CD4-positive, alpha-beta memory T cell (primary cell): Measurements from ENCODE around the gene CENPA. TPM values are rescaled to one million over a fixed set of nuclear protein-coding genes. Genes with fewer than 3 reads are reported as not detected.
"Not testable (repeated sequence)": the region's sequence is repeated elsewhere in the genome, so short reads cannot be mapped to it uniquely, and the experiment has no call there.

ENCODE experiments used
- CTCF ChIA-PET: fragments of 350-600 bp; sonication (Branson Sonifier 250); formaldehyde crosslinking; loops from one replicate; lab custom pipeline; 2021; ENCODE audit warnings: inconsistent platforms; ENCODE audit not compliant: partially characterized antibody; lab: Charles Lee
- POLR2A ChIA-PET: fragments of 350-600 bp; sonication (Branson Sonifier 250); formaldehyde crosslinking; loops from one replicate; lab custom pipeline; 2021; ENCODE audit not compliant: partially characterized antibody; lab: Charles Lee
- DNase-seq, 5 donors: peaks; one replicate each; pipeline versions ENCODE4 v3.0.0 to v3.0.0-alpha.2; 2020 to 2022; ENCODE audit warnings: mixed read lengths in 1 of 5
- H3K27ac ChIP-seq: one replicate; pipeline ENCODE4 v1.7.0; 2013; ENCODE audit warnings: low read depth, low read length
- H3K27me3 ChIP-seq: 2 replicates; pipeline ENCODE4 v1.7.0; 2013; ENCODE audit warnings: mild to moderate bottlenecking, low read length, moderate library complexity; ENCODE audit not compliant: insufficient read depth
- H3K36me3 ChIP-seq: 2 replicates; pipeline ENCODE4 v1.7.0; 2013; ENCODE audit warnings: mild to moderate bottlenecking, low read length, moderate library complexity; ENCODE audit not compliant: insufficient read depth
- H3K4me1 ChIP-seq: 2 replicates; pipeline ENCODE4 v1.7.0; 2013; ENCODE audit warnings: mild to moderate bottlenecking, low read length, moderate library complexity; ENCODE audit not compliant: insufficient read depth
- H3K4me3 ChIP-seq, 2 donors: one replicate each; pipeline ENCODE4 v1.7.0; 2013; ENCODE audit warnings: low read length in 2 of 2, mild to moderate bottlenecking in 1 of 2
- H3K9me3 ChIP-seq, 2 donors: one replicate each; pipeline ENCODE4 v1.7.0; 2013; ENCODE audit warnings: low read length in 2 of 2, control low read depth in 1 of 2; ENCODE audit not compliant: control insufficient read depth in 1 of 2
- H3K27ac Mint-ChIP-seq, 7 donors: one replicate each; pipeline ENCODE4 v1.8.0; 2020 to 2021; ENCODE audit warnings: mixed read lengths in 7 of 7, mild to moderate bottlenecking in 6 of 7, inconsistent platforms in 3 of 7, moderate library complexity in 3 of 7
- H3K27me3 Mint-ChIP-seq, 2 donors: one replicate each; pipeline ENCODE4 v1.8.0; 2020 to 2021; ENCODE audit warnings: mixed read lengths in 2 of 2
- H3K36me3 Mint-ChIP-seq, 2 donors: one replicate each; pipeline ENCODE4 v1.8.0; 2020 to 2021; ENCODE audit warnings: mixed read lengths in 2 of 2, inconsistent platforms in 1 of 2, mild to moderate bottlenecking in 1 of 2
- H3K4me1 Mint-ChIP-seq, 4 donors: one replicate each; pipeline ENCODE4 v1.8.0; 2020 to 2021; ENCODE audit warnings: mixed read lengths in 4 of 4, mild to moderate bottlenecking in 1 of 4
- H3K4me3 Mint-ChIP-seq, 8 donors: one replicate each; pipeline ENCODE4 v1.8.0; 2020 to 2021; ENCODE audit warnings: mixed read lengths in 8 of 8, mild to moderate bottlenecking in 7 of 8, moderate library complexity in 6 of 8, inconsistent platforms in 3 of 8
- H3K9me3 Mint-ChIP-seq, 8 donors: one replicate each; pipeline ENCODE4 v1.8.0; 2020 to 2021; ENCODE audit warnings: mixed read lengths in 8 of 8, mild to moderate bottlenecking in 5 of 8, inconsistent platforms in 3 of 8, moderate library complexity in 1 of 8
- intact Hi-C: fragments of 100-400 bp; cut with micrococcal nuclease; formaldehyde crosslinking; loops from one replicate; pipeline ENCODE4 v1.15.1; 2023
- polyA plus RNA-seq, 2 donors: library from polyadenylated mRNA; unstranded; fragments of 300-500 nt; fragmentation: Illumina TruSeq; gene quantifications; one replicate each; pipeline ENCODE4 v1.2.3, GENCODE V29; 2021
- total RNA-seq, 2 experiments: library from RNA; stranded (reverse); gene quantifications; one replicate each; pipeline ENCODE4 v1.2.3, GENCODE V29; 2021

CENPA gene
- total and polyA plus RNA-seq, 4 experiments from 2014 or later, result 0.32 TPM; not detected in 3

DNA sequence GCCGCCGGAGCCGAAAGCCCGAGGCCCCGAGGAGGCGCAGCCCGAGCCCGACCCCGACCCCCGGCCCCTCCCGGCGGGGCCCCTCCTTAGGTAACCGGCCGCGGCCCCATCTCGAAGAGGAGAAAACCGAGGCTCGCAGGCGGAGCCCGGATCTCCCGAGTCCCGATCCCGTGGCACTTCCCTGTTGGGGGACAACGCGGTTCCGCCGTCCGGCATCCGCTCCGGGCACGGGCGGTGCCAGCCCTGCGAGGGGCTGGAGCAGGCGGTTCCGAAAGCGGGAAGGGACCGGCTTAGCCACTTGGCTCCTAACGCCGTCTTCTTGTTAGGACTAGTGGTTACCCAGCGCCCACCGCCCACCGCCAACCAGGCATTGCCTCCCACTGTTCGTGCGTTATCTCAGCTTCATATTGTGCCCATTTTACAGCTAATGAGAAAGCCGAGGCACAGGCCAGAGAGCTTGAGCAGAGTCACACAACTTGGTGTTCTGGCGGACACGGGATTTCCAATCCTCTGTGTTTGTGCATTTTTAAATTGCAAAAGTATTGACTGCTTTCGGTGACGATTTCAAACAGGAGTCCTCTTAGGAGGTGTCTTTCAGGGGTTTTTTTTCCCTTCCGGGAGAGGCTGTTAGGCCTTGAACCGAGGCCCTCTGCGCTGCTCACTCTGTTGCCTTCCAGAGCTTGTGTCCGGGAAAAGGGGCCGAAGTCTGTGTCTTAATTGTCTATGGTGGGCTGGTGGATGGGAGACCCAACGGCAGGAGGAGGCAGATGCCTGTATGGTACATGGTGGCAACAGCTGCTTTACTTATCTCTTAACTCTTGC is 562 bp downstream of the CENPA start:
- Mint-ChIP-seq H3K27me3 (peaks cover 0 to 3% of the 10 kb centered on the region in 2 donors), H3K4me3 (peak overlapping the region; percentile 70 to 86 (median 82)), H3K36me3 (peaks cover 0 to 2% of the 10 kb centered on the region in 2 donors), H3K27ac (peak overlapping the region; percentile 8 to 84 (median 64)), H3K9me3 (peaks cover 0 to 1% (median 0%) of the 10 kb centered on the region in 8 donors), H3K4me1 (peaks cover 9 to 15% (median 11%) of the 10 kb centered on the region in 4 donors)
- Histone ChIP-seq H3K27ac (no peak overlapping the region), H3K4me3 (peak overlapping the region; percentile 30 to 68), H3K27me3 (no peaks in the 10 kb centered on the region), H3K9me3 (no peaks in the 10 kb centered on the region), H3K36me3 (no peaks in the 10 kb centered on the region), H3K4me1 (peaks cover 14% of the 10 kb centered on the region)
- CTCF ChIA-PET, result interaction anchor here (0.8 kb wide), 1 partner anchor 12 kb away, joined by 4 read pairs; no protein-coding TSS in a partner anchor
- POLR2A ChIA-PET, result interaction anchor here (0.7 to 1.0 kb wide), 6 partner anchors 14 to 67 kb away, joined by 3 to 12 read pairs (median 4); partner anchors contain the start of gene SLC35F6
- intact Hi-C loops, result no loop called here
- peak in 2 of 5 donors; percentile 6 to 16 for DNase-seq

DNA sequence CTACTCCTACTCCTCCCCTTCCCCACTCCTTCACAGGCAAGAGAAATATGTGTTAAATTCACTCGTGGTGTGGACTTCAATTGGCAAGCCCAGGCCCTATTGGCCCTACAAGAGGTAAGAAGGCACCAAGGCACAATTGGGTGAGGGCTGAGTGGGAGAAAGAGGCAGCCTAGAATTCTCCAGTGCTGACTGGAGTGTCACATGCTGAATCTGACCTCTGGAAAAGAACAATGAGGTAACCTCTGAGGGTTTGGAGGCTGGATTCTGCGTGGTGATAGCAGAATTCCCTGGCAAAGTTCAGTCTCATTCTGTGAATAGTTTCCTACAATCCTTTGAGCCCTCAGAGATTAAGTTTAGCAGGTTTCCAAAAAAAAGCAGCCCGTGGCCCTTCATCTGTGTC is 6.9 kb downstream of the CENPA start:
- peaks cover 0 to 2% (median under 1%) of the 10 kb centered on the region in 4 donors for H3K4me1 Mint-ChIP-seq
- H3K4me3 Mint-ChIP-seq, result no peak overlapping the region
- no peaks in the 10 kb centered on the region for H3K36me3 ChIP-seq
- H3K27ac ChIP-seq, result no peak overlapping the region
- no peaks in the 10 kb centered on the region for H3K27me3 ChIP-seq
- ChIA-PET CTCF (no interaction called here), POLR2A (interaction anchor here (0.6 kb wide), 1 partner anchor 600 kb away, joined by 3 read pairs; no protein-coding TSS in a partner anchor)
- peaks cover 0 to 2% of the 10 kb centered on the region in 2 donors for H3K27me3 Mint-ChIP-seq
- no peak overlapping the region for H3K4me3 ChIP-seq
- intact Hi-C loops, result no loop called here
- H3K4me1 ChIP-seq, result no peaks in the 10 kb centered on the region
- no peak for DNase-seq
- H3K27ac Mint-ChIP-seq, result peak overlapping the region in 1 of 7 donors; percentile 1
- H3K36me3 Mint-ChIP-seq, result no peaks in the 10 kb centered on the region
- H3K9me3 Mint-ChIP-seq, result peaks cover 0 to 4% (median 0%) of the 10 kb centered on the region in 8 donors
- no peaks in the 10 kb centered on the region for H3K9me3 ChIP-seq

DNA sequence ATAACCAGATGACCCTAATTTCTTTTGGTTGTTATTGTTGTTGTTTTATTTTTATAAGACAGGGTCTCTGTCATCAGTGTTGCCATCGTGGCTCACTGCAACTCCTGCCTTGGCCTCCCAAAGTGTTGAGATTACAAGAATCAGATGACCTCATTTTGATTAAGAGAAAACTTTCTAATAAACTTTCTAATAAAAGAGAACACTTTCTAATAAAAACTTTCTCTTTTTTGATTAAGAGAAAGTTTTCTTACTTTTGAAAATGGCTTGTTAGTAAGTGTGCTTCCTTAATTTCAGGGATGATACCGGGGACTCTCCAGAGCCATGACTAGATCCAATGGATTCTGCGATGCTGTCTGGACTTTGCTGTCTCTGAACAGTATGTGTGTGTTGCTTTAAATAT is 7.7 kb downstream of the CENPA start:
- no peaks in the 10 kb centered on the region for H3K27me3 ChIP-seq
- peak overlapping the region in 1 of 7 donors; percentile 8 for H3K27ac Mint-ChIP-seq
- no peaks in the 10 kb centered on the region for H3K36me3 ChIP-seq
- no peaks in the 10 kb centered on the region for H3K4me1 Mint-ChIP-seq
- H3K4me3 Mint-ChIP-seq, result no peak overlapping the region
- no peak overlapping the region for H3K27ac ChIP-seq
- no peaks in the 10 kb centered on the region for H3K27me3 Mint-ChIP-seq
- H3K4me3 ChIP-seq, result no peak overlapping the region
- H3K9me3 Mint-ChIP-seq, result peaks cover 0 to 4% (median 0%) of the 10 kb centered on the region in 8 donors
- no peaks in the 10 kb centered on the region for H3K4me1 ChIP-seq
- intact Hi-C loops, result no loop called here
- no peaks in the 10 kb centered on the region for H3K9me3 ChIP-seq
- POLR2A ChIA-PET, result no interaction called here
- CTCF ChIA-PET, result no interaction called here
- DNase-seq, result no peak
- H3K36me3 Mint-ChIP-seq, result no peaks in the 10 kb centered on the region

DNA sequence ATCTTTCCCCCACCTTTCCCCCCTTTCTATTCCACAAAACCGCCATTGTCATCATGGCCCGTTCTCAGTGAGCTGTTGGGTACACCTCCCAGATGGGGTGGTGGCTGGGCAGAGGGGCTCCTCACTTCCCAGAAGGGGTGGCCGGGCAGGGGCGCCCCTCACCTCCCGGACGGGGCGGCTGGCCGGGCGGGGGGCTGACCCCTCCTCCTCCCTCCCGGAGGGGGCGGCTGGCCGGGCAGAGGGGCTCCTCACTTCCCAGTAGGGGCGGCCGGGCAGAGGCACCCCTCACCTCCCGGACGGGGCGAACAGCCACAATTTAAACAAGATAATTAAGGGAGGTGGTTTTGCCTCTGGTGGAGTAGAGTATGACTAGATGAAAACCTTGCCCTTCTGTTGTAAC is 9.3 kb downstream of the CENPA start:
- H3K4me3 Mint-ChIP-seq, H3K9me3 Mint-ChIP-seq, POLR2A ChIA-PET, intact Hi-C loops, H3K36me3 Mint-ChIP-seq, H3K4me1 ChIP-seq, DNase-seq, H3K36me3 ChIP-seq, H3K27me3 Mint-ChIP-seq, H3K27ac ChIP-seq, CTCF ChIA-PET, H3K4me1 Mint-ChIP-seq, H3K27me3 ChIP-seq, H3K4me3 ChIP-seq, H3K9me3 ChIP-seq, H3K27ac Mint-ChIP-seq: not testable (repeated sequence)

DNA sequence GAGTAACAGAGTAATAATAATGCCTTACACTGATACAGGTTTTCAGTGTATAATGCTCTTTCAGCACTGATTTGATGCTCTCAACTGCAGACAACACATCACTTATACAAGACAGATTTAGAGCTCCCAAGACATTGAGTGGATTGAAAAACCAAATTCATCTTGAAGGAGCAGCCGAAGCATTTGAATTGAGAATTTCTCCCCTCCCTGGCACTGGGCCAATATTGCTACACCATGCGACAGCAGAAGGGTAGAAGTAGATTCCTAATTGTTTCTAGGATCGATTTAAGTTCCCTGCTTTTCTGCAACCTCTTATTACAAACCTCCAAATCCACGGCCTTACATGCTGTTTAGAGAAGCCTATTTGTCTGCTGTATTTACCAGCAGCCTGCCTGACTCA is 15.5 kb downstream of the CENPA start:
- H3K27ac Mint-ChIP-seq, result peak overlapping the region in 1 of 7 donors; percentile 48
- H3K4me3 Mint-ChIP-seq, result no peak overlapping the region
- H3K4me1 Mint-ChIP-seq, result no peaks in the 10 kb centered on the region
- H3K4me1 ChIP-seq, result no peaks in the 10 kb centered on the region
- no peaks in the 10 kb centered on the region for H3K27me3 Mint-ChIP-seq
- no peak overlapping the region for H3K27ac ChIP-seq
- no peaks in the 10 kb centered on the region for H3K9me3 Mint-ChIP-seq
- H3K9me3 ChIP-seq, result no peaks in the 10 kb centered on the region
- DNase-seq, result no peak
- H3K27me3 ChIP-seq, result no peaks in the 10 kb centered on the region
- ChIA-PET CTCF (no interaction called here), POLR2A (no interaction called here)
- H3K4me3 ChIP-seq, result no peak overlapping the region
- H3K36me3 Mint-ChIP-seq, result no peaks in the 10 kb centered on the region
- intact Hi-C loops, result no loop called here
- no peaks in the 10 kb centered on the region for H3K36me3 ChIP-seq

DNA sequence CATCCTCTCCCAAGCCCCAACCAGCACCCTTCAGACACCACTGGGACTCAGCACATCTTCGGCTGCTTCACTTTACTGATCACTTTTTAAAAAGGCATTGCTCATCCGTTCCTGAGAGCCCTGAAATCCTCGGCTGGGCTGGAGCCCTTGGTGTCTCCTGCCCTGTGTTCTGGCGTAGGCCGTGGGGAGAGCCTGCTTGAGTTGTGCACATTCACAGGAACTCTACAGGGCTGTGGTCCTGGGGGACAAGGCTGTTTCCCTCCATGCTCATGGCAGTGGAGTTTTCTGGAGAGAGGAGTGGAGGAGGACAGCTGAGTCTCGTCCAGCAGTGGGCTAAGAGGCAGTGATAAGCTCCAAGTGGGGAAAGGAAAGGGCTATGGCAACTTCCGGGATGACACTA is 15.9 kb downstream of the CENPA start:
- H3K27ac Mint-ChIP-seq, result peak overlapping the region in 2 of 7 donors; percentile 41 to 48

DNA sequence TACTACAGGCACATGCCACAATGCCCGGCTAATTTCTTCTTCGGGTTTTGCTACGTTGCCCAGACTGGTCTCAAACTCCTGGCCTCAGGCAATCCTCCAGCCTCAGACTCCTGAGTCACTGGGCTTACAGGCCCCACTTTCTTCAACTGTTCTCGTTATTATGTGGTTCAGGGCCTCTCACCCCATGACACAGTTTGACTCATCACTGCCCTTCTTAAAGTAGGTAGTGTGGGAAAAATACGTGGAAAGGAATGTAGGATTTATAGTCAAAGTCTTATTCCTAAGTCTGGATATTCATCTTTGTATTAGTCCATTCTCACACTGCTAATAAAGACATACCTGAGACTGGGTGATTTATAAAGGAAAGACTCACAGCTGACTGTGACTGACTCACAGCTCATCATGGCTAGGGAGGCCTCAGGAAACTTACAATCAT is 19.4 kb downstream of the CENPA start:
- no peak overlapping the region for H3K4me3 ChIP-seq
- Mint-ChIP-seq H3K27me3 (no peaks in the 10 kb centered on the region), H3K36me3 (no peaks in the 10 kb centered on the region), H3K4me3 (no peak overlapping the region), H3K4me1 (peaks cover 5 to 9% (median 8%) of the 10 kb centered on the region in 4 donors), H3K27ac (no peak overlapping the region), H3K9me3 (no peaks in the 10 kb centered on the region)
- H3K9me3 ChIP-seq, result no peaks in the 10 kb centered on the region
- no peak overlapping the region for H3K27ac ChIP-seq
- H3K36me3 ChIP-seq, result no peaks in the 10 kb centered on the region
- DNase-seq, result no peak
- ChIA-PET CTCF (no interaction called here), POLR2A (no interaction called here)
- peaks cover 4% of the 10 kb centered on the region for H3K4me1 ChIP-seq
- intact Hi-C loops, result no loop called here
- no peaks in the 10 kb centered on the region for H3K27me3 ChIP-seq

More for the DNA sequence above, 15.9 kb downstream of the CENPA start:
- H3K27ac ChIP-seq, result no peak overlapping the region
- no peaks in the 10 kb centered on the region for H3K9me3 ChIP-seq
- Mint-ChIP-seq H3K9me3 (no peaks in the 10 kb centered on the region), H3K4me1 (no peaks in the 10 kb centered on the region), H3K4me3 (no peak overlapping the region), H3K27me3 (no peaks in the 10 kb centered on the region), H3K36me3 (no peaks in the 10 kb centered on the region)
- DNase-seq, result no peak
- H3K4me3 ChIP-seq, result no peak overlapping the region
- H3K36me3 ChIP-seq, result no peaks in the 10 kb centered on the region
- POLR2A ChIA-PET, result no interaction called here
- no peaks in the 10 kb centered on the region for H3K27me3 ChIP-seq
- CTCF ChIA-PET, result no interaction called here
- no peaks in the 10 kb centered on the region for H3K4me1 ChIP-seq
- intact Hi-C loops, result no loop called here
